ENCODE results near the gene SPEM2.

GRCh38 chr17:7444682-7445618 lies 19.5 kb downstream of the SPEM2 start, which contains the start of gene CHRNB1:
- TF ChIP-seq CHD2 (IDR thresholded peaks at IDR 0.05; ENCODE audit: low read length, partially characterized antibody) (no peak), CTCF (IDR thresholded peaks at IDR 0.05) (no peak), POLR2AphosphoS5 (IDR thresholded peaks at IDR 0.05; ENCODE audit: low read depth, low read length) (no peak), EZH2phosphoT487 (IDR thresholded peaks at IDR 0.05; ENCODE audit: borderline replicate concordance, low read depth) (no peak)
